IPS-NIHi7 (cell line): ENCODE data around the gene SCAF1.
"Not testable (repeated sequence)": the region's sequence is repeated elsewhere in the genome, so short reads cannot be mapped to it uniquely, and the experiment has no call there.

ENCODE experiments used
- DNase-seq: peaks from one replicate; pipeline ENCODE4 v3.0.0; 2012; ENCODE audit warnings: mixed read lengths; ENCODE audit errors: extremely low spot score

The SCAF1 gene

DNA sequence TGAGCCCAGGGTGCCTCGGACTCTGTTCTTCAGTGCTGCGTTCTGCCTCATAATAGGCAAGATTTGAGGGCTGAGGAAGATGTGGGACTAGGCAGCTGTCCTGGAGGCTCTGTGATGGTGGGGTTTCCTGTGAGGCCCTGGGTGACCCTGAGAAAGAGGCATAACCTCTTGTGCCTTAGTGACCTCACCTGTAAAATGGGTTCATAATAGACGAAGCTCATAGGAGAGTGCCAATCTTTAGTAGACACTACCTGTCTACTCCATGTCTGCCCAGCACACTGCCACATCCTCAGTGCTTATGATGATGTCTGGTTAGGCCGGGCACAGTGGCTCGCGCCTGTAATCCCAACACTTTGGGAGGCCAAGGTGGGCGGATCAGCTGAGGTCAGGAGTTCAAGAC is 25.5 kb upstream of the SCAF1 start:
- no peak for DNase-seq

DNA sequence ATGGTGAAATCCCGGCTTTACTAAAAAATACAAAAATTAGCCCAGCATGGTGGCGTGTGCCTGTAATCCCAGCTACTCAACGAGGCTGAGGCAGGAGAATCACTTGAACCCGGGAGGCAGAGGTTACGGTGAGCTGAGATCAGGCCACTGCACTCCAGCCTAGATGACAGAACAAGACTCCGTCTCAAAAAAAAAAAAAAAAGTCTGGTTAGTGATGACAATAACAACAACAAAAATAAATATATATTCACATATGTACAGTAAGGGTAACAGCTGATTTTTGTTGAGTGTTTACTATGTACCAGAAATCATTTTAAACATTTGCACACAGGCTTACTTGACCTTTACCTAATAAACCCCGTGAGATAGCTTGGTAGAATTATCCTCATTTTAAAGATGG is 25.1 kb upstream of the SCAF1 start:
- no peak for DNase-seq

DNA sequence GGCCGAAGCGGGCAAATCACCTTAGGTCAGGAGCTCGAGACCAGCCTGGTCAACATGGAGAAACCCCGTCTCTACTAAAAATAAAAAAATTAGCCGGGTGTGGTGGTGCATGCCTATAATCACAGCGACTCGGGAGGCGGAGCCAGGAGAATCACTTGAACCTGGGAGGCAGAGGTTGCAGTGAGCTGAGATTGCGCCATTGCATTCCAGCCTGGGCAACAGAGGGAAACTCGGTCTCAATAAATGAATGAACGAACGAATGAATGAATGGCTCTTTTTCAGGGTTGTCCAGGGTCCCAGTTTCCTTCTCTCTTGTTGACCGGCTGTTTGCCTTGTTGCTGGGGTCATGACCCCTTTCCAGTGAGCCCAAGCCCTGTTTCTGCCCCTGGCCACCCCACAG is 24.1 kb upstream of the SCAF1 start:
- DNase-seq = not testable (repeated sequence)

DNA sequence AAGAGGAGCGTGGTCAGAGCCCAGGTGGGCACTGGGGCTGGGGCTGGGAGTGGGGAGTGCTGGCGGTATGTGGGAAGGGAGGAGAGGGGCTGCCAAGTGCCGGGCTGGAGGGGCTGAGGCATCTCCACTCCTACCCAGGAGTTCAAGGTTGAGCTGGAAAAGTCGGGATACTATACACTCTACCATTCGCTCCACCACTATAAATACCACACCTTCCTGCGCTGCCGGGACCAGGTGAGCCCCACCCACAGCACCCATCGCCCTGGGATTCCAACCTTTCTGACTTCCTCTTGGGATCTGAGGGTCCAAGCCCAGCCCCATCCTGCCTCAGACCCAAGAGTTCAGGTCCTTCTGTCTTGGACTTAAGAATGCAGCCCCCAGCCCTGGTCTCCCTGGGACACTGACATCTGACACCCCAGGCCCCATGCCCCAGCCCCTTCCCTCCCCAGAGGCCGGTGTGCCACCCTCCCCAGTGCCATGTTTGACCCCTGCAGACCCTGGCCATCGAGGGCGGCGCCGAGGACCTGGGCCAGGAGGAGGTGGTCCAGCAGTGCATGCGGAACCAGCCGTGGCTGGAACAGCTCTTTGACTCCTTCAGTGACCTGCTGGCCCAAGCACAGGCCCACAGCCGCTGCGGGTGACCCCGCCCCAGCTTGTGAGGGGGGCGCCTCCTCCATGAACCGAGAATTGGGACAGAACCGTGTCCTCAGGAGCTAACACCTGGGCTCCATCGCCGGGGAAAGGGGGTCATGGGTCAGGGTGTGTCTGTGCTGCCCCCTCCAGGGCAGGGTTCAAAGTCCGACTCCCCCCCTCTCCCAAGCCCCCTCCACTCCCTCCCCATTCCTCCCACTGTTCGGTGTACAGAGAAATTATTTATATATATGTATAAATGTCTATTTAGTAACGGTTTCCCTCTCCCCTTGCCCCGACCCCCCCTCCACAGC is 16.8 kb upstream of the SCAF1 start:
- DNase-seq = no peak

DNA sequence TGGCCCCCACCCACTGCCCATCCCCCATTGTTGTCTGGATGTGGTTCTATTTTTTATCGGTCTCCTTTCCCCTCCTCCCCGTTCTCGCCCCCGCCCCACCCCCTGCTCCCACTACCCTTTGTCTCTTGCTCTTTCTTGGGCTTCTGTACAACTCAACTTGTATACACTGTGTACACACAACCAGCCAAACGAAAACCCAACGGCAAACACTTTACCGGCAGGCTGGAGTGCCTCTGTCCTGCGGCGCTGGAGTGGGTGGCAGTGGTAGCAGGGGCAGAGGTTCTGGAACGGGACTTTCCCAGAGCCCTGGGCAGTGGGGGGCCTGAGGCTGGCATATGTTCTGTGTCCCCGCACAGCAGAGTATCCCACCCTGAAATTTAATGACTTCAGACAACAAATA is 15.8 kb upstream of the SCAF1 start:
- no peak for DNase-seq

DNA sequence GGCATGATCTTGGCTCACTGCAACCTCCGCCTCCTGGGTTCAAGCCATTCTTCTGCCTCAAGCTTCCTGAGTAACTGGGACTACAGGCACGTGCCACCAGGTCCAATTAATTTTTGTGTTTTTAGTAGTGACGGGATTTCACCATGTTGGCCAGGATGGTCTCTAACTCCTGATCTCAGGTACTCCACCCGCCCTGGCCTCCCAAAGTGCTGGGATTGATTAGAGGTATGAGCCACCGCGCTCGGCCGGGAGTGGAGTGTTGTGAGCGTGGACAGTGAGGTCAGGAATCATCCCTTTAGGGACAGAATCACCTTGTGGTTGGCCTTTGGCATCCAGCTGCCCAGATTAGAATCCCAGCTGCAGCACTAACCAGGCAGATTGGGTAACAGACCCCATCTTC is 12.3 kb upstream of the SCAF1 start:
- no peak for DNase-seq

DNA sequence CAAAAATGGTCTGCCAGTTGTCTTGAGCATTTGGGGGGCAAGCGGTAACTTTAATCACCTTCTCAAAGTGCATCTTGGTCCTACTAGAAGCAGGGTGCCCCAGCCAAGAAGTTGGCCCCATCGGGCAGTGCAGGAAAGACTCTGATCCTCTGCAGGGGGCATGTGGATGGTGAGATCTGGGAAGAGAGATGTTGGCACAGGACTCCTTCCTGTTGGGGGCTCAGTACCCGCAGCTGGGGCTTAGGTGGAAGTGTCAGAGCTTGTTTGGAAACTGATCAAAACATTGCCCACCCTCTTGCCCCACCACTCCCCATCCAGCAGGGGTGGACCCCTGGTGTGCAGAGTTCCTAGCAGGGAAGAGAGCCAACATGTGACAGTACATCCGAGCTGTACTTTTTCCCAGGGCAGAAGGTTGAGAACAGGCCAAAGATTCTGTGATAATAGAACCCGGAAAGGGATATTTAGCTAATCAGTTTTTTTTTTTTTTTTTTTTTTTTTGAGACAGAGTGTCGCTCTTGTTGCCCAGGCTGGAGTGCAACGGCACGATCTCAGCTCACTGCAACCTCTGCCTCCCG is 10.9 kb upstream of the SCAF1 start:
- no peak for DNase-seq

DNA sequence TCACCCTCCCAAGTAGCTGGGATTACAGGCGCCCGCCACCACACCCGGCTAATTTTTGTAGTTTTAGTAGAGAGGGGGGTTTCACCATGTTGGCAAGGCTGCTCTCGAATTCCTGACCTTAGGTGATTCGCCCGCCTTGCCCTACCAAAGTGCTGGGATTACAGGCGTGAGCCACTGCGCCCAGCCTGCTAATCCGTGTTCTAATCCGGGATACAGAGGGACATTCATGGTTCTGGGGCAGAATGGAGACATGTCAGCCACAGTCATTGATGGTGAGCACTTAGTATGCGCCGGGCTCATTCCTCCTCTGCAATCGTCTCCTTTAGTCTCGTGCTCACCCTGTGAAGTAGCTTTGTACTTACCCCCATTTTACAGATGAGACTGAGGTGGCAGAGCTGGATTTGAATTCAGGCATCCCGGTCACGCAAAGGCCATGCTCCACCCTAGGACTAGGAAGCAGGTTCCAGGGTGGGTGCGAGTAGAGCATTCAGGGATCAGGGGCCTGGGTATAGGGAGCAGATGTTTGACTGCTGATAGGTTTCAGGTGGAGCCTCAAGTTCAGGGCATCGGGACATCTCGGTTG is 10.3 kb upstream of the SCAF1 start:
- DNase-seq = no peak

DNA sequence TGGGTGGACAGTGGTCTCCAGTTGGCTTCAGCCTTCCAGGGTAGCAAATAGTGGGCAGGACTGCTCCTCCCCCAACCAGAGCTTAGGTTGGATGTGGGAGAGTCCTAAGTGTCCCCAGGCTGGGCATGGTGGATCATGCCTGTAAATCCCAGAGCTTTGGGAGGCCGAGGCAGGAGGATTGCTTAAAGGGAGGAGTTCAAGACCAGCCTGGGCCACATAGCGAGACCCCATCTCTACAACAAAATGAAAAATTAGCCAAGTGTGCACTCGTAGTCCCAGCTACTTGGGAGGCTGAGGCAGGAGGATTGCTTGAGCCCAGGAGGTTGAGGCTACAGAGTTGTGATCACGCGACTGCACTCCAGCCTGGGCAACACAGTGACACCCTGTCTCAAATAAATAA is 9.4 kb upstream of the SCAF1 start:
- DNase-seq = no peak

DNA sequence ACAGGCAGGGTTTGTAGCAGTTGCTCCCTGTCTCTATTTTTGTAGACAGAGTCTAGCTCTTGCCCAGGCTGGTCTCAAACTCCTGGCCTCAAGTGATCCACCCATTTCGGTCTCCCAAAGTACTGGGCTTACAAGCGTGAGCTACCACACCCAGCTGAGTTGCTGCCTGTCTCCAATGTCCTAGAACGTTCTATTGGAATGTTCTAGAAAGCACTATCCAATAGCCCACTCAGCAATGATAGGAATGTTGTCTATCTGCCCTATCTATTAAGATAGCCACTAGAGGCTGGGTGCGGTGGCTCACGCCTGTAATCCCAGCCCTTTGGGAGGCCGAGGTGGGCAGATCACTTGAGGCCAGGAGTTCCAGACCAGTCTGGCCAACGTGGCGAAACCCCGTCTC is 8.7 kb upstream of the SCAF1 start:
- DNase-seq = not testable (repeated sequence)

DNA sequence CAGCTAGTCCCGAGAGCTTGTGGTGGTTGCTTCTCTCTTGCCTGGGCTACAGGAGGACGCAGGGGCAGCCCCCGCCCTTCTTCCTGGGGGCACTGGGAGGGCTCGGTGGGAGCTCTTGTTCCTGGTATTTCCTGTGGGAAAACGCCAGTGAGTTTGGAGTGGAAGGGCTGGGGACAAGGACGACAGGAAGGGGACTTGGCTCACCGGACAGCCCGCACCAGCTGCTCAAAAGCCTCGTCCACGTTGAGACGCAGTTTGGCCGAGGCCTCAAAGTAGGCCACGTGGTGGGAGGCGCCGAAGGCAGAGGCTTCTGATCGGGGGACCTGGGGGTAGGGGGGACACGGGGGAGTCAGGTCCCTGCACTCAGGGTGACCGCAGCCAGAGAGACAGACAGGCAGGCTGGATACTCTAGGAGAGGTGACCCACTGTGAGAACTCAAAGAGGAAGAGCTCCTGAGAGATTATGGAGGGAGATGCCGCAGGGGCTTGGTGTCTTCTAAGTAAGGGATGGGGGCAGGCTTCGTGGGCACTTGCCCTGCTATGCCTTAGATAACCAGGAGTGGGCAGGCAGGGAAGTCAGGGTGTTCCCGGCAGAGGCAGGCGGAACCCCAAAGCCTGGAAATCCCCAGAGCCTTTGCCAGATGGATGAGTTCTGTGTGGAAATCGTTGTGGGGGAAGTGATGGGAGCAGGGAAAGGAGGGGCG is 6.3 kb upstream of the SCAF1 start:
- no peak for DNase-seq

DNA sequence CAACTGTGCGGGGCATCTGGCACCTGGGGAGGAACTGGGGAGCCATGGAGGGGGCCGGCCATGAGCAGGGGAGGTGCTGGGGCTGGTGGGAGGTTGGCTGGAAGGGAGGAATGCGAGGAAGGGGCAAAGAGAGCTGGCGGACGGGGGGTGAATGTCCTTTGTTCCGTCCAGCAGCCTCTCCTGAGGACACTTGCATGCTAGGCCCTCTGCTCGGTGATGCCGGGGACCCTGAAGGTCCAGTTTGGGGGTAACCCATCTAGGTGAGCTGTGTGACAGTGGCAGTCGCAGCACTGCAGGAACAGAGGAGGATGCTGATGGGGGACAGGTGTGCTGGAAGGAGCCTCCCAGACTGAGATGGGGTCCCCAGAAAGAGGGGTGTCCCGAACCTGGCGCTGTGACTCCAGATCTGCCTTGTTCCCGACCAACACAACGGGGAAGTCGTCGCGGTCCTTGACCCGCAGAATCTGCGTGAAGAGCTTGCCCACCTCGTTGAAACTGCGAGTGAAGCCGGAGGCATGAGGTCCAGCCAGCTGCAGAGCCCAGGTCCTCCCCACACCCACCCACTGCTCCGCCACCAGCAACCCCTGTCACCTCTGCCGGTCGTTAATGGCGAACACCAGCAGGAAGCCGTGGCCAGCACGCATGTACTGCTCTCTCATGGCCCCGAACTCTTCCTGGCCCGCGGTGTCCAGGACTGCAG is 5.6 kb upstream of the SCAF1 start:
- DNase-seq = no peak

DNA sequence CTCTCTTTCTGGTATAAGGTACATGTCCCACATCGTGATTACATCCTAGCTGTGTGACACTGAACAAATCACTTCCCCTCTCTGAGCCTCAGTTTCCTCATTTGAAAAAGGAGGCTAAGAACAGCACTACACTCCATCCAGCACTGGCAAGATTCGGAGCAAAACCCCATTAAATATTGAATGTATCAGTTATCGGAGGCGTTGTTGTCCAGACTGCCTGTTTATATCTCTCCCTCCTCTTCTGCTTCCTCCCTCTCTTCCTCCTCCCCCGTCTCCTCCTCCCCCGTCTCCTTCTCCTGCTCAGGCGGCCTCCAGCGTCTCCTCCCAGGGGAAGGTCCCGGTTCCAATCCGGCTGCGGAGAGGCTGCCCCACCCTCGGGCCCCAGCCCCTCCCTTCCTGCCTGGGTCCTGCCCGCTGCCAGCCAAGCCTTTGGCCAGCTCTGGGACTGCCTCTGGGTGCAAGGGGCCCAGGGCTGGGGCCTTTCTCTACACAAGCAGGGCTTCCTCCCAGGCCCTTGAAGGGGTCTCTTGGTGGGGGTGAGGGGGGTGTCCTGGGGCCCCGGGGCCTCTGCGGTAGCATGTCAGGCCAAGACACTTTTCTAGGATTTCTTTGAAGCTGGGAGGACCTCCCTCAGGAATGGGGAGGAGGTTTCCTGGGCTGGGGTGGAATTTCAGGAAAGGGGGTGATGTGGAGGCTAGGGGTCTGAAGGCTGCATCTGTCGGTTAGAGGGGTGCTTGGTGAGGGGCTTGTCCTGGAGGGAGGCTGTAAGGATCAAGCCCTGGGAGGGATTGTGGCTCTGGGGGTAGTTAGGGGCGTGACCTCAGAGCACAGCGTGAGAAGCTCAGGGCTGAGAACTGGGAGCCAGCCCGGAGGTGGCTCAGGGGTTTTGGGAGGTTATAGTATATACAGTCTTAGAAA is 3.9 kb upstream of the SCAF1 start:
- DNase-seq = peak; percentile 69

DNA sequence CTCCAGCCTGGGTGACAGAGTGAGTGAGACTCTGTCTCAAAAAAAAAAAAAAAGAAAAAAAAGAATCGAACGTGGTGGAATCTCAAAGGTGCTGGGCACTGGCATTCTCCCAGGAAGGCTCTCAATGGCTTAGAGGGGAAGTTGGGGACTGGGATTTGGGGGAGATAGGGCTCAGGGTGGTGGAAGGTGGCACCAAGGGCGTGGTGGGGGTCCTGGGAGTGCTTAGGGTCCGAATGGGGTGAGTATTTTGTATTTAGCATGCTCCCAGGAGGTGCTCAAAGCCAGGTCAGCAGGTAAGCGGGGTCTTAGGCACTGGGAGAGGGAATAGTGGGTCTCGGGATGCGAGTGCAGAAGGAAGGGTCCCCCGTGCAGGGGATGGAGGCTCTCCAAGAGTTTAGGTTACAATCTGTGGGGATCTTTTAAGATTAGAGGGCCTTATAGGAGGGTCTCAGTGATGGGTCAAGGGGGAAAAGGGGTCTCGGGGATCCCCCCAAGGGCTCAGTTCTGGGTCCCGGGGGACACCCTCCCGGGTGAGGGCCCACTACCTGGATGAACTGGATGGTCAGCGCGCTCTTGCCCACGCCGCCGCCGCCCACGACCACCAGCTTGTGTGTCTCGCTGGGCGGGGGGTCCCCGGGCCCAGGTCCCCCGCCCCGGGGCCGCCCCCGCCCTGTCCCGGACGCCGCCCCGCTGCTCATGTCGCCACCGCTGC is 2.5 kb upstream of the SCAF1 start:
- no peak for DNase-seq

DNA sequence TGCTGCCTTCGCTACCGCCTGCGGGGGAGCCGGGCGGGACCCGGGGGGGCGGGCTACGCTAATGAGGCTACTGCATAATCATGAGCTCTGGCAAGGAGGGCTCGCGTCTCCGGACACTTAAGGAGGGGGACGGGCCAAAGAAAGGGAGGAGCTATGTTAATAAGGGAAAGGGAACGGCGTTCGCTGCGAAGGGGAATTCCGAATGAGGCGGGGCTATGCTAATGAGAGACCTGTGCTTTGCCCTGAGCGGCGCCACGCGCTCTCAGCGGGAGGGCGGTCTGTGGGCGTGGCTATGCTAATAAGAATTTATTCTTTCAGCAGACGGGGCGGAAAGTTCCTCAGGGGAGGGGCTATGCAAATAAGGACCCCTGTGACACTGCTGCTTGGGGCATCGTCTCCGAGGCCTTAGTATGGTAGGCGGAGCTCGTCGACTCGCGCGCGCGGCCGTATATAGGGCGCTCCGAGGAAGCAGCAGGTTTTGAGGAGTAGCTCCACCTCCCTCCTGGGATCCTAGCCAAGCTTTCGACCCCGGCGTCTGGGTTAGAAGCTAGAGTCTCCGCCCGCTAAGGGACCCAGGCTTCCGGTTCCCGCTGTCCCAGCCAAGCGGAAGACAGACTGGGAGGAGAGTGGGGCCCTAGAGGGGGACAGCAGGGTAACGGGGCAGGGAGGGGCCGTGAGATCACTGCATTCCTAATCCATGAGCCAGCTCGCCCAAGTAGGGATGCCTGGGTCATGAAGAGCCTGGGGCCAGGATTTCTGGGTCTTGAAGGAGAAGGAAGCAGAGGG is 1.7 kb upstream of the SCAF1 start, which contains the start of gene RRAS:
RRAS (minus strand) TSS at position 31 of the 786 bp plus-strand sequence. CDS start 45 bp downstream, outside the sequence.
- peak; percentile 96 for DNase-seq

DNA sequence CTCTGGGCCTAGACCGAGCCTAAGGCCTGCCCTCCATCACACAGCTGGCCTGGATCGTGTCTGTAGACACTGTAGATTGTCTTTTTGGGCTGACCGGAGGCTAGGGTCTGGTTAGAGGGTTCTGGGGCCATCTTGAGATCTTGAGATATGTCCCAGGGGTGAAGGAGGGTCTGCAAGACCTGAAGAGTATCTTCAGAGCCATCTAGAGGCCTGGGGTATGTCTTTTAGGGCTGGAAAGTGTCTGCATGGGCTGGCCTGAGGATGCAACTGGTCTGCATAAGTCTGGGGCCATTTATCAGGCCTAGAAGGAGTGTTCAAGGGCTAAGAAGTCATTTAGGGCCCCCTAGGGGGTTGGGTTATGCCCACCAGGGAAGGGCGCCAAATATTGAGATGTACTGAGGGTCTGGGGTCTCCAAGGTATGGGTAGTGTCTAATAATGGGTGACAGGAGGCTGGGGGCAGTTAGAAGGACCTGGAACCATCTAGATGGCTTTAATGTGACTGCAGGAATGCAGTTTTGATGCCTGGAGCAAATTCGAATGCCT is 555 bp downstream of the SCAF1 start:
- no peak for DNase-seq

DNA sequence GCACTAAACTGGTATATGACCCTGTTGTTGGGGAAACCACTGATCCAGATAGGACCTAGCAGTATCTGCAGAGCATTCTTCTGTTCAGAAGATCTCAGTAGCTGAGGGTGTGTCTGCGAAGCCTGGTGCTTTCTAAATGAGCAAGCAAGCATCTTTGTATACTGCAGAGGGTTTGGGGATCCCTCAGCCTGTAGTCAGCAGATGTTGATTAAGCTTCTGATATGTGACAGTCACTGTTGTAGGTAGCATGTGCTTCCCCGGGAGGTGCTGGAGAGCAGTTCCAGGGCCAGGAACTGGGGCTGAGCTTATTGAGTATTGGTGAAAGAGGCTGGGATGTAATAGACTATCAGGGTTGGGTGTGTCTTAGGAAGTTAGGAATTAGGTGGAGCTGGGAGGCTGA is 1.5 kb downstream of the SCAF1 start:
- no peak for DNase-seq

DNA sequence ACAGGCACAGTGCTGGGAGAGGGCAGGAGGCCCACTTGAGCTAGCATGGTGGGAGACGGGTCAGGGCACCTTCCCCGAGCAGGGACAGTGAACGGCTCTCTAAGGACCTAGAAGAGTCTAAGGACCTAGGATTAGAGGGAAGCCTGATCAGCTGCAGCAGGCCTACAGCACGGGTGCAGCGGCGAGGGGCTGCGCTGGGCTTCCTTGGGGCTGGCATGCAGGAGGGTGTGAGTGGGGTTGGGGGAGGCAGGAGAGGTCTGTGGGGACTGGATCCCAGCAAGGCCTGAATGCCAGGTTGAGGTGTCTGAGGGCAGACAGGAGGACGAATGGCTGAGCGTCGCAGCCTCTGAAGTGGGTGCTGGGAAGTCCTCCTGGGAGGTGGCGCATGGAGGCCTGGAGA is 3.6 kb downstream of the SCAF1 start:
- no peak for DNase-seq

DNA sequence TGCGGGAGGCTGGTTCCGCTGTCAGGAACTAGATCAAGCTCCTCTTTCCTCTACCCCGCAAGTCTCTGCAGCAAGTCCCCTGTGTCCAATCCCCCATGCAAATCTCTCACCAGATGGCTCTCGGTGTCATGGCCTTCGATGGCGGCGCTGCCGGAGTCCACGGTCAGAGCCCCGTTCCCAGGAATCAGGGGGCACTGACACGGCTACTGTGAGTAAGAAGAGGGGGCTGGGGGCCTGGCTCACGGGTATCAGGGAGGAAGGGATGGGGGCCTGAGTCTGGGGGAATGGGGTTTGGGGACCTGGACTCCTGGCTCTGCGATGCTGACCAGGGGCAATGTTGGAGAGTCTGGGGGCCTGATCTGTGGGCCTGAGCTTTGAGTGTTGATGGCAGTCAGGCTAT is 4.0 kb downstream of the SCAF1 start:
- DNase-seq = no peak
